ENCODE results near the gene KIAA1671.

The KIAA1671 gene

DNA sequence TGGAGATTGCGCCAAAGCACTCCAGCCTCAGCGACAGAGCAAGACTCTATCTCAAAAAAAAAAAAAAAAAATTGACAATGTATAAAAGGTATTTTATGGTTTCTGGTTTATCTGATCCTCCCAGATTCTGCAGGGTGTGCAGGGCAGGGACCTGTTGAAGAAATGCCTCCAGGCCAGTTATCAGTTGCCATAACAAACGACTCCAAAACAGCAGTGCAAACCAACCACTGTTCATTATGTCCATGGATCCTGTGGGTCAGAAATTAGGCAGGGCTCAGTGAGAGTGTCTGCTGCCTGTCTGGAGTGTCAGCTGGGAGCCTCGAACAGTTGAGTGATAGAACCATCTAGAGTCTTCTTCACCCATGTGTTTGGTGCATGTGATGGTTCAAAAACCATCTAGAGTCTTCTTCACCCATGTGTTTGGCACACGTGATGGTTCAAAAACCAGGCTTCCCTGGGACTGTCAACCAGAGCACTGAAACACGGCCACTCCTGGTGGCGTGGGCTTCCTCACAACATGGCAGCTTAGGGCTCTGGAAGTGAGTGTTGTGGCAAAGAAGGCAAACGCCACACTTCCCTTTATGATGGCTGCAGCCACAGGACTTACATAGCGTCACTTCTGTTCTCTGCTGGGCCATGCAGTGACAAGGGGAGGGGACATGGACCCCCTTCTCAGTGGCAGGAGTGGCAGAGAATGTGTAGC is 132.0 kb downstream of the KIAA1671 start:
- TF ChIP-seq, protein P1, sequence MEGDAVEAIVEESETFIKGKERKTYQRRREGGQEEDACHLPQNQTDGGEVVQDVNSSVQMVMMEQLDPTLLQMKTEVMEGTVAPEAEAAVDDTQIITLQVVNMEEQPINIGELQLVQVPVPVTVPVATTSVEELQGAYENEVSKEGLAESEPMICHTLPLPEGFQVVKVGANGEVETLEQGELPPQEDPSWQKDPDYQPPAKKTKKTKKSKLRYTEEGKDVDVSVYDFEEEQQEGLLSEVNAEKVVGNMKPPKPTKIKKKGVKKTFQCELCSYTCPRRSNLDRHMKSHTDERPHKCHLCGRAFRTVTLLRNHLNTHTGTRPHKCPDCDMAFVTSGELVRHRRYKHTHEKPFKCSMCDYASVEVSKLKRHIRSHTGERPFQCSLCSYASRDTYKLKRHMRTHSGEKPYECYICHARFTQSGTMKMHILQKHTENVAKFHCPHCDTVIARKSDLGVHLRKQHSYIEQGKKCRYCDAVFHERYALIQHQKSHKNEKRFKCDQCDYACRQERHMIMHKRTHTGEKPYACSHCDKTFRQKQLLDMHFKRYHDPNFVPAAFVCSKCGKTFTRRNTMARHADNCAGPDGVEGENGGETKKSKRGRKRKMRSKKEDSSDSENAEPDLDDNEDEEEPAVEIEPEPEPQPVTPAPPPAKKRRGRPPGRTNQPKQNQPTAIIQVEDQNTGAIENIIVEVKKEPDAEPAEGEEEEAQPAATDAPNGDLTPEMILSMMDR (IDR thresholded peaks at IDR 0.05; ENCODE audit: insufficient read depth, low read depth, low read length, missing control alignments), result no peak
- DNase-seq (ENCODE audit: low read depth), result no peak
- H3K4me3 ChIP-seq (ENCODE audit: low read length), result no peak overlapping the region

DNA sequence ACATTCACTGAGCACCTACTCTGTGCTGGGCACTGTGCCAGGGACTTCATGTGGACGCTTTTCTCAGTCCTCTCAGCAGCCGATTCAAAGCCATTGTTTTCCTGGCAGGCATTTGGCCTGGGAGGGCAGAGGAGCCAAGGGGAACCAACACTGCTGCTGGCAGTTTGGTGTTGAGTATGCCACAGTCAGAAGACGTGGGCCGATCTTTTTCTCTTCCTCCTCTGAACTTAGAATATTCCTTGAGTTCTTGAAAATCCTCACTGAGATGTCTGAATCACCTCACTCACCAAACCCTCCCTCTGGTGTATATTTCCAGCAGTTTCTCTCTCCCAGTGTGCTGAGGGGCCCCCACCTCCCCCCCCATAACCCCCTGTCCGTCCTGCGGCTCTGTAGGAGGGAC is 132.6 kb downstream of the KIAA1671 start:
- TF ChIP-seq, protein P1 (IDR thresholded peaks at IDR 0.05; ENCODE audit: insufficient read depth, low read depth, low read length, missing control alignments), result no peak
- DNase-seq (ENCODE audit: low read depth), result no peak
- no peak overlapping the region for H3K4me3 ChIP-seq (ENCODE audit: low read length)

DNA sequence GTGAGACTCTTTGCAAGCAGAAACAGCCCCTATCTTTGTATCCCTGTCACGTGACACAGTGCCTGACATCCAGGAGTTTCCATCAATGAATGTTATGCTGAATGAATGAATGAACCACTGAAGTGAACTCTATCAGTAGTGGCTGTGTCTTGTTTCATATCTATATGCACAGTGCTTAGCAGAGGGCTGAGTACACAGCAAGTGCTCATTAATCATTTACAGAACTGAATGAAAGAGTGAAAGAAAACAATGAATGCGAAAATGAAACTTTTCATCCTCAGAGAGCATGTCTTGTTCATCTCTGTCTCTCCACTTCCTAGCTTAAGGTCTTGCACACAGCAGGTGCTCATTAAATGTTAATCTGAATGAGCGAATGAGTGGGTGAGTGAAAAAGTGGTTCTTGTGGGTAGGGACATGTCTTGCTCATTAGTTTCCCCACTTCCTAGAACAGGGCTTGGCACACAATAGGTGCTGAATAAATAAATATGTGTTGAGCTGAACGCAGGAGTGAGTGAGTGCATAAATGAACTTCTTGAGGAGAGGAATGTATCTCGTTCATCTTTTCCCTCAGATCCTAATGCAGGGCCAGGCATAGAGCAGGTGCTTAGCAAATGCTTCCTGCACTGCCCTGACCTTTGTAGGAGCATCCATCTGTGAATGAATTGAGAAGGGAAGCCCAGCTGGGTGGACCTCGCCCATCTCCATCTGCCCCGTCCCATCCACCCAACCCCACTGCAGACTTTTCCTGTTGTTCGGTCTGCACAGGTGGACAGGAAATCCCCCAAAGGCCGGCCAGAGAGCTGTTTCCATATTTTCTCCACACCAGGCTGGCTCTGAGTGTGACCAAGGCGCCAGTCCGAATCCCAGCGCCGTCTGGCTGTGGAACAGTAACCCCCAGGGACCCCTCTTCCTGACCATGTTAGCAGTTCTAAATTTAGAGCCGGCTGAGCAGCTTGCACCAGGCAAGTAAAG is 133.7 kb downstream of the KIAA1671 start:
- TF ChIP-seq, protein P1 (IDR thresholded peaks at IDR 0.05; ENCODE audit: insufficient read depth, low read depth, low read length, missing control alignments), result no peak
- DNase-seq (ENCODE audit: low read depth), result no peak
- H3K4me3 ChIP-seq (ENCODE audit: low read length), result no peak overlapping the region

DNA sequence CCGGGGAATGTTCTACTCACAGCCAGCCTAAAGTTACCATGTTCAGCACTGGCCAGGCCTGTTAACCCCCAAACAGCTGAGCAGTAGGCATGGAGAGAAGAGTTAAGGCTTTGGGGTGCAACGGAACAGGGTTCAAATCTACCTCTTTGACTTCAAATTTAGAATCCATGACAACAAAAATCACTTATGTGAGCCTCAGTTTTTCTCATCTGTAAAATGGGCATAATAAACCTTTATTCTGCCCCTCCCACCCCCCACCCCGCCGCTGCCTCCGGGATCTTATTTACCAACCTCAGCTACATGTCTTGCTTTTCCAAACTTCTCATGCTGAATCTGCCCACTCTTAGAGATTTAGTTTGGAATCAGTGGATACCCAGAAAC is 134.4 kb downstream of the KIAA1671 start:
- TF ChIP-seq, protein P1 (IDR thresholded peaks at IDR 0.05; ENCODE audit: insufficient read depth, low read depth, low read length, missing control alignments), result no peak
- no peak overlapping the region for H3K4me3 ChIP-seq (ENCODE audit: low read length)
- no peak for DNase-seq (ENCODE audit: low read depth)

DNA sequence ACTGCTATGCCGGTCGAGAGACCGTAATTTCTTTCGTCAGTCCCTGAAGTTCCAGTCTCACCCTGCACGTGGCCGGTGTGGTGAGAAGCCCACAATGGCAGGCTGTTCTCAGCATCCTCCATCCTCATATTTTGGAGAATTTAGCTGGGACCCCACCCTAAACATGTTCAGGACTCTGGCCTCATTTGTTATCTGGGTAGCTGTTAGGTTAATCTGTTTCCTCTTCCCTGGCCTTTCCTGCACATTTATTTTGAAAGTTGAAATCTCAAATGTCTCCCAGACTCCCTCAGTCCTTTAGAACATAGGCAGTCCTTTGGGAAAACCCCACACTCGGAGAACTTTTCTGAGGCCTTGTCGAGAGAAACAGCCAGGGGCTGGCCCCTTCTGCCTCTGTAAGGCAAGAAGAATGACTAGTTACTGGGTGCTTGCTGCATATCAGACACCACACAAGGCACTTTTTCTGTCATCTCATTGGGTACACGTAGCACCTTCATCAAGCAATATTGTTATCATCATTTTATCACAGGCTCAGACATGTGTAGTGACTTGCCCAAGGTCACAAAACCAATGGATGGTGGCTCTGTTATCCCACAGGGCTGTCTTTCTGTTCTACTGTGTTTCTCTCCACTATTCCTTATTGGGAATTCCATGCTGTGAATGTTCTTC is 137.8 kb downstream of the KIAA1671 start:
- no peak for DNase-seq (ENCODE audit: low read depth)
- no peak overlapping the region for H3K4me3 ChIP-seq (ENCODE audit: low read length)
- TF ChIP-seq, protein P1 (IDR thresholded peaks at IDR 0.05; ENCODE audit: insufficient read depth, low read depth, low read length, missing control alignments), result no peak

DNA sequence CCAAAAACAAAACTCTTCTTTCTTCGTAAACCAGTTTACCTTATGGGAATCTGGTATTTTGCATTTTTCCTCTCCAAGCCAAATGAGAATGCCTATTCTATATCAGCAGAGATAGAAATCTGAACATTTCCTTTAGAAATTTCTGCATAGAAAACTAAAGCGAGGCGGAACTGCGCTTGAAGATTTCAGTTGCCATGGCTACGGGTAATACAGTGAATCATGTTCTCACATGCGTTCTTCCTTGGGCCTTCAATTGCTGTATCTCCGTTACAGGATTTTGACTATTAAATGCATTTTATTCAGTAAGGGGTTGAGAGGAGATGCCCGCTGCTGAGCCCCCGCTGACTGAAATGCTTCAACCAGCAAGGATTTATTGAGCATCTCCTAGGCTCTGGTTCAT is 138.9 kb downstream of the KIAA1671 start:
- TF ChIP-seq, protein P1 (IDR thresholded peaks at IDR 0.05; ENCODE audit: insufficient read depth, low read depth, low read length, missing control alignments), result no peak
- peak; percentile 48 for DNase-seq (ENCODE audit: low read depth)
- no peak overlapping the region for H3K4me3 ChIP-seq (ENCODE audit: low read length)

Measured in epithelial cell of esophagus (primary cell).